HFF-Myc (cell line): ENCODE measurements around the gene NKAIN1.
"Not testable (repeated sequence)": the region's sequence is repeated elsewhere in the genome, so short reads cannot be mapped to it uniquely, and the experiment has no call there.

Source experiments
- DNase-seq: peaks from one replicate; pipeline ENCODE4 v3.0.0-alpha.2; 2011; ENCODE audit warnings: low read depth; ENCODE audit errors: extremely low read depth
- H3K4me3 ChIP-seq: replicated peaks from 2 replicates; pipeline ENCODE4 v1.5.1; 2011; ENCODE audit warnings: low read depth, mild to moderate bottlenecking, control low read depth, low read length
- TF ChIP-seq, protein P1 (sequence below): IDR thresholded peaks from 2 replicates; pipeline ENCODE4 v1.5.1; 2012; ENCODE audit warnings: mild to moderate bottlenecking, low read depth, low read length, control low read depth; ENCODE audit errors: missing control alignments

Gene NKAIN1

DNA sequence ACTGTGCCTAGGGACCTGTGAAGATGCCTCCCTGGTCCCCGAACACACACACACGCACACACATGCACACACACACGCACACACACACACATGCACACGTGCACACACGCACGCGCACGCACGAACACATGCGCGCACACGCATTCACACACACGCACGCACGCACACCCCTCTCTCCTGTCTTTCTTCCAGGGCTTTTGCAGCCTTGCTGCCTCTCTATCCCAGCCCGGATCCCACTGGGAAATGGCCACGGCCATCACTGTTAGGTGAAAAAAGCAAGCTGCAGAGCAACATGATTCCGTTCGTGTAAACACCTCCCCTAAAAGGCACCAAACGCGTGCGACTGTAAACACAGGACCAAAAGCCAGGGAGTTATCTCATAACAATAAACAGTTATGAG is 39.7 kb downstream of the NKAIN1 start:
- H3K4me3 ChIP-seq = no peak overlapping the region
- no peak for DNase-seq
- TF ChIP-seq, protein P1, sequence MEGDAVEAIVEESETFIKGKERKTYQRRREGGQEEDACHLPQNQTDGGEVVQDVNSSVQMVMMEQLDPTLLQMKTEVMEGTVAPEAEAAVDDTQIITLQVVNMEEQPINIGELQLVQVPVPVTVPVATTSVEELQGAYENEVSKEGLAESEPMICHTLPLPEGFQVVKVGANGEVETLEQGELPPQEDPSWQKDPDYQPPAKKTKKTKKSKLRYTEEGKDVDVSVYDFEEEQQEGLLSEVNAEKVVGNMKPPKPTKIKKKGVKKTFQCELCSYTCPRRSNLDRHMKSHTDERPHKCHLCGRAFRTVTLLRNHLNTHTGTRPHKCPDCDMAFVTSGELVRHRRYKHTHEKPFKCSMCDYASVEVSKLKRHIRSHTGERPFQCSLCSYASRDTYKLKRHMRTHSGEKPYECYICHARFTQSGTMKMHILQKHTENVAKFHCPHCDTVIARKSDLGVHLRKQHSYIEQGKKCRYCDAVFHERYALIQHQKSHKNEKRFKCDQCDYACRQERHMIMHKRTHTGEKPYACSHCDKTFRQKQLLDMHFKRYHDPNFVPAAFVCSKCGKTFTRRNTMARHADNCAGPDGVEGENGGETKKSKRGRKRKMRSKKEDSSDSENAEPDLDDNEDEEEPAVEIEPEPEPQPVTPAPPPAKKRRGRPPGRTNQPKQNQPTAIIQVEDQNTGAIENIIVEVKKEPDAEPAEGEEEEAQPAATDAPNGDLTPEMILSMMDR = no peak

DNA sequence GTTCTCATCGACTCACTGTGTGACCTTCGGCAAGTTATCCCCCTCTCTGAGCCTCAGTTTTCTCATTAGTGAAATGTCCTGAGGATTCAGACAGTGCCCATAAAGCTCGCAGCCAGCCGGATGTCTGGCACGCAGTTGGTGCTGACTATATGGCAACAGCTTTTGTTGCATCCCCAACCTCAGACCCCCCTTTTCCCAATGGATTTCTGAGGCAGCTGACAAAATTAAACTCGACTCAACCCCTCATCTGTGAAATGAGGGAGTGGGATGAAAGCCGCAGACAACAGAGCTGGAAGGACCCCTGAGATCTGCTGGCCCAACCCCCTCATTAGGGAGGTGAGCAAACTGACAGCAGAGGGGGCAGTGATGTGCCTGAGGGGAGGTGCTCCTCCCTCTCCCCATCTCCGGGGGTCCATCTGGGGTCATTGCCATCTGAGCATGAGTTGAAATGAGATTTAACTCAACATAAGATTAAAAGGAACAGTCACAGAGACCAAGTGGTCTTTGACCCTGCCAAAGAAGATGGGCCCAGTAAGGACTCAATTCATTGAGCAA is 40.4 kb downstream of the NKAIN1 start:
- DNase-seq = no peak
- H3K4me3 ChIP-seq = no peak overlapping the region
- TF ChIP-seq, protein P1 = no peak

DNA sequence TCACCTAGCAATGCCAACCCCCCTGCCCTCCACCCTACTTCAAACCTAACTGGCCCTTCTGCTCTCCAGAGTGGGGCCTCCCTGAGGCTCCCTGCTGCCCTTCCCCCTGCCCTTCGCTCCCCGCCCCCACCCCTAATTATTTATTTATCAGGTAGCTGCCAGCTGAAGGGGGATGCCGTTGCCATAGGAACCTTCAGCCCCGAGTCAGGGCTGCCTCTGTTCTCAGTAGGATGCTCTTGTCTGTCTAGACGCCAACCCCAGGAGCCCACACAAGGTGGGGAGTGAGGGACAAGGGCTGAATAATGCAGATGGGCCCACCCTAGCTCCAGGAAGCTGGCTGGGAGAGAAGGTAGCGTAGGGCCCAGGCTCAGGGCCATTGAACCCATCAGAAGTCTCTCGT is 41.1 kb downstream of the NKAIN1 start:
- TF ChIP-seq, protein P1 = no peak
- H3K4me3 ChIP-seq = no peak overlapping the region
- no peak for DNase-seq

DNA sequence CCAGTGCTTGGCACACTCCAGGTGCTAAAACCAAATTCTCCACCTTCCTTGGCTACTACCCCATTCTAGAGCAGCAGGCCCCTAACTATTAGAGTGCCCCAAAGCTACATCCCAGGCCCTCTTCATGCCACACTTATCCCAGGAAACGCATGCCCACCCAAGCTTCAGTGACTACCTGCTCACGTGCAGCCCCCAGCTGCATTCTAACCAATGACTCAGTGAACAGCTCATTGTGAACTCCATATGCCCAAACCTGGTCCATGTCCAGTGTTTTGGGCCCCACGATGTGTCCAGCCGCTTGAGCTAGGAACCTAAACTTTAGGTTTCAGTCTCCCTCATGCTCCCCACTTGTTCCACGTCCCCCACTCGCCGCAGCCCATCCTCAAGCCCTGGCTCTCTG is 41.5 kb downstream of the NKAIN1 start:
- TF ChIP-seq, protein P1 = no peak
- no peak for DNase-seq
- H3K4me3 ChIP-seq = no peak overlapping the region

DNA sequence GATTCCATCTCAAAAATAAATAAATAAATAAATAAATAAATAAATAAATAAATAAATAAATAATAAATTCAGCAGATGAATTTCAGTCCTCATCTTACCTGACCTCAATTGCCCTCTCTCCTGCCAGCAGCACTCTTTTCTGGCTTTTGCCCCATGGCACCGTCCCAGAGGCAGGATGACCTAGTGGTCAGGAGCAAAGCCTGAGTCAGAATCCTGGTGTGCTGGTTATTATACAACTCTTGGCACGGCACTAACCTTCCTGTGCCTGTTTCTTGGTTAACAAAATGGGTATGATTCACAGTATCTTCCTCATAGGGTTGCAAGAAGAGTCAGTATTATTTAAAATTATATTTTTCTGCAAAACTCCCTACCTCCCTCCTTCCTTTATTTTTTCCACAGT is 43.0 kb downstream of the NKAIN1 start:
- TF ChIP-seq, protein P1 = no peak
- no peak overlapping the region for H3K4me3 ChIP-seq
- DNase-seq = no peak

DNA sequence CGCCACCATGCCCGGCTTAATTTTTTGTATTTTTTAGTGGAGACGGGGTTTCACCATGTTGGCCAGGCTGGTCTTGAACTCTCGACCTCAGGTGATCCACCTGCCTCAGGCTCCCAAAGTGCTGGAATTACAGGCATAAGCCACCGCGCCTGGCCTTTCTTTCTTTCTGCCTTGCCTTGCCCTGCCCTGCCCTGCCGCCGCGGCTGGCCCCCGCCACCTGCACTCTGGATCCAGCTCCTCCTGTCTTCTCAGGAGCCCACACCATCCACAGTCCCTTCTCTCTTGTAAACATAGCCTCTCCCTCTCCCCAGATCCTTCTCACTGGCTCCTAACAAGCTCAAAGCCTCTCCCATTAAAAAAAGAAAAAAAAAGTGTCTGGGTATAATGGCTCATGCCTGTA is 44.4 kb downstream of the NKAIN1 start:
- not testable (repeated sequence) for DNase-seq

DNA sequence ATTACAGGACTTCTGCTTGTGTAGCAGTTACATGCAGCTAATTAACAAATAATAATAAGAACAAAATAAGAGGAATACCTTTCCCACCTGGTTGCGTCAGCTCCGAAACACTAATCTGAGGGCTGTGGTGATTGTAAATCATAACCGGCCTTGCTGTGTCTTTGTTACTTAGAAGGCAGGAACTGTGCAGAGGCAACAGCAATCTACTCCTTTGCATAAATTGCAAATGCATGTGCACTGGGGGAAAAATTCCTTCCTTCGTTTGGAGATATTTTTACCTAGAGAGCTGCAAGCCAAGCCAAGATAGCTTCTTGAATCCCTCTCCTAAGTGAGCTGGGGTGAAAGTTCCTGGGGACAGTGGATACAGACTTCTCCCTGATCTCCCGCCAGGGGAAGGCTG is 46.0 kb downstream of the NKAIN1 start:
- TF ChIP-seq, protein P1 = no peak
- H3K4me3 ChIP-seq = no peak overlapping the region
- DNase-seq = no peak

More for the DNA sequence above, 44.4 kb downstream of the NKAIN1 start:
- not testable (repeated sequence) for H3K4me3 ChIP-seq

DNA sequence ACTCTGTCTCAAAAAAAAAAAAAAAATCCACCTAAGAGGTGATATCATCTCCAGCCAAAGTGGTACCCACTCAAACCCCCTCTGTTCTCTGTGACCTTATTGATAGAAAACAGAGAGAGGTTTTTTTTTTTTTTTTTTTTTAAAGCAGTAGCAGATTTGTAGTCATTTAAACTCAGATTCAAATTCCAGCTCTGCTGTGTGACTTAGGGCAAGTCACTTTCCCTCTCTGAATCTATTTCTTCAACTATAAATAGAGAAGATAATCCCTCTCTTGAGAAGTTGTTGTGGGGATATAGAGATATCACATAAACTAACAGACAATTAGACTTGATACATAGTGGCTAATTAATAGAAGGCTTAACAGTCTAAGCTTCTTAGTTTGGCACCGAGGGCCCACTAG is 48.4 kb downstream of the NKAIN1 start:
- no peak for DNase-seq
- no peak overlapping the region for H3K4me3 ChIP-seq
- TF ChIP-seq, protein P1 = no peak
